Psoas muscle (tissue), 8 donors: ENCODE data around the gene GSC2. TPM values are rescaled to one million over a fixed set of nuclear protein-coding genes. Genes with fewer than 3 reads are reported as not detected.

ENCODE experiments used
- ATAC-seq, 4 donors: fragments of 200-7000 bp; cut with Tn5 transposase; one replicate each; pipeline ENCODE4 v1.9.1; 2020; ENCODE audit warnings: moderate library complexity in 3 of 4, mild to moderate bottlenecking in 2 of 4
- DNase-seq, 2 donors: peaks; one replicate each; pipeline ENCODE4 v3.0.0-alpha.2; 2020
- H3K27ac ChIP-seq: fragments of 200-600 bp; one replicate; pipeline ENCODE4 v1.8.0; 2022
- H3K27me3 ChIP-seq, 3 donors: fragments of 200-600 bp in 1 of 3; one replicate each; pipeline versions ENCODE4 v1.6.1 to v1.8.0; 2013 to 2022; ENCODE audit warnings: low read length in 2 of 3, mild to moderate bottlenecking in 2 of 3, moderate library complexity in 1 of 3; ENCODE audit not compliant: insufficient read depth in 3 of 3
- H3K36me3 ChIP-seq, 2 donors: fragments of 200-600 bp in 1 of 2; one replicate each; pipeline versions ENCODE4 v1.6.1 to v1.8.0; 2013 to 2022; ENCODE audit warnings: low read depth in 1 of 2, mild to moderate bottlenecking in 1 of 2, moderate library complexity in 1 of 2; ENCODE audit not compliant: insufficient read depth in 1 of 2
- H3K4me1 ChIP-seq: fragments of 200-600 bp; one replicate; pipeline ENCODE4 v1.8.0; 2022
- H3K4me3 ChIP-seq: fragments of 200-600 bp; one replicate; pipeline ENCODE4 v1.8.0; 2022; ENCODE audit warnings: mild to moderate bottlenecking
- H3K9me3 ChIP-seq: fragments of 200-600 bp; one replicate; pipeline ENCODE4 v1.8.0; 2022
- CTCF ChIP-seq: fragments of 200-600 bp; IDR thresholded peaks from one replicate; pipeline ENCODE4 v1.8.0; 2022; ENCODE audit warnings: antibody characterized with exemption
- WGBS, 3 donors: extraction: QIAGEN DNeasy Blood & Tissue Kit; methylation state at CpG; one replicate each; pipeline versions ENCODE4 v1.1.6 to v1.1.7; 2013; 5-methylcytosine and 5-hydroxymethylcytosine counted together
- intact Hi-C, 2 donors: fragments of 100-400 bp; cut with DNase I; formaldehyde crosslinking; loops; one replicate each; pipeline versions ENCODE4 v1.11.0 to v1.14.2; 2022
- long read RNA-seq, 2 donors: library from polyadenylated mRNA; unstranded; transcript quantifications; one replicate each; pipeline ENCODE4 v2.0.0, GENCODE V29; 2021
- polyA plus RNA-seq, 3 donors: library from polyadenylated mRNA; stranded (reverse); fragments of 200-250 nt; gene quantifications; one replicate each; pipeline ENCODE4 v1.2.3, GENCODE V29; 2013
- total RNA-seq, 4 donors: library from RNA; stranded (reverse); fragmentation: NEBNext Ultra II Directional in 2 of 4; extraction: Animal tissue kit (Norgen Biotek cat#: 25700) in 2 of 4; gene quantifications; one replicate each; pipeline versions ENCODE4 v1.2.1 to v1.2.4, GENCODE V29; 2021 to 2023
- donor health status: healthy with polysubstance abuse.
- donor health status: DM: no; HTN: no; CAD: no; lungs with moderate emphysema.
- donor health status: Bipolar disorder and iron deficiency.
- donor health status: healthy.
- donor health status: DM: yes; HTN: yes; CAD: no.
- donor health status: DM: no; HTN: no; CAD: no.
- donor health status: DM: no; HTN: no; CAD: no.
- donor health status: DM: yes; HTN: yes; CAD: no.

Gene GSC2
- total RNA-seq (not detected), polyA plus RNA-seq (not detected)
- long read RNA-seq, donor 1: 0 reads
- long read RNA-seq, donor 2: 0 reads

- DNase-seq: no peak
- Histone ChIP-seq H3K36me3 (no peaks in the 10 kb centered on the region), H3K4me3 (peak within 1 kb of the TSS; percentile 57), H3K4me1 (peaks cover 6% of the 10 kb centered on the region), H3K27ac (no peak within 1 kb of the TSS), H3K9me3 (no peaks in the 10 kb centered on the region), H3K27me3 (peaks cover 0 to 64% (median 31%) of the 10 kb centered on the region in 3 donors)
- no peak for ATAC-seq
- 0 to 1% (median 0%) methylated on average over 16 to 59 of the region's 59 CpGs for WGBS, 3 donors
- TF ChIP-seq CTCF: no peak
- intact Hi-C loops: no loop called here
These were observed at the start of gene GSC2 for GRCh38 chr22:19149991-19150390. TSS of gene GSC2 (minus strand) at chr22:19150292. CDS start at chr22:19150283, 9 bp downstream.

- Histone ChIP-seq H3K27ac (no peak overlapping the region), H3K4me3 (no peak overlapping the region), H3K9me3 (no peaks in the 10 kb centered on the region), H3K36me3 (peaks cover 2 to 96% of the 10 kb centered on the region in 2 donors), H3K4me1 (no peaks in the 10 kb centered on the region), H3K27me3 (no peaks in the 10 kb centered on the region)
- no peak for TF ChIP-seq CTCF
- no peak for ATAC-seq
- peak in 1 of 2 donors; percentile 2 for DNase-seq
- intact Hi-C loops: loop anchor here in 1 of 2 donors (10.0 kb wide), 1 partner anchor 165 kb away; no protein-coding TSS in a partner anchor
- 90 to 92% (median 92%) methylated on average over 8 of the region's 8 CpGs for WGBS, 3 donors
These were observed 49.4 kb upstream of the GSC2 start for GRCh38 chr22:19199479-19199878.

GRCh38 chr22:19197997-19198865, 48.1 kb upstream of the GSC2 start:
- no peaks in the 10 kb centered on the region for H3K9me3 ChIP-seq
- TF ChIP-seq CTCF: no peak
- H3K4me3 ChIP-seq: no peak overlapping the region
- H3K27ac ChIP-seq: no peak overlapping the region
- intact Hi-C loops: loop anchor here in 1 of 2 donors (10.0 kb wide), 1 partner anchor 167 kb away; no protein-coding TSS in a partner anchor
- H3K36me3 ChIP-seq: peaks cover 2 to 97% of the 10 kb centered on the region in 2 donors
- ATAC-seq (peak in 3 of 4 donors; percentile 30 to 42 (median 36)), DNase-seq (peak in 1 of 2 donors; percentile 42)
- no peaks in the 10 kb centered on the region for H3K4me1 ChIP-seq
- H3K27me3 ChIP-seq: no peaks in the 10 kb centered on the region
- 67 to 83% (median 70%) methylated on average over 10 of the region's 10 CpGs for WGBS, 3 donors

- peak in 1 of 2 donors; percentile 38 for DNase-seq
- Histone ChIP-seq H3K4me1 (no peaks in the 10 kb centered on the region), H3K9me3 (no peaks in the 10 kb centered on the region), H3K36me3 (peaks cover 2 to 100% of the 10 kb centered on the region in 2 donors), H3K4me3 (no peak overlapping the region), H3K27me3 (no peaks in the 10 kb centered on the region), H3K27ac (no peak overlapping the region)
- WGBS, 3 donors: 64 to 77% (median 66%) methylated on average over 11 of the region's 11 CpGs
- intact Hi-C loops: loop anchor here in 1 of 2 donors (10.0 kb wide), 1 partner anchor 168 kb away; no protein-coding TSS in a partner anchor
- ATAC-seq: no peak
- no peak for TF ChIP-seq CTCF
These were observed 46.9 kb upstream of the GSC2 start for GRCh38 chr22:19196841-19197612.
